ENCODE measurements around the gene CADPS2. TPM values are rescaled to one million over a fixed set of nuclear protein-coding genes. Genes with fewer than 3 reads are reported as not detected.

The CADPS2 gene
- total RNA-seq, 6 experiments from 2014 or later, result 7.6 to 14.7 (median 9.4) TPM

GRCh38 chr7:122709930-122710646 is 176.2 kb downstream of the CADPS2 start:
- no peaks in the 10 kb centered on the region for H3K4me1 ChIP-seq
- no peak for ATAC-seq
- no peaks in the 10 kb centered on the region for H3K9me3 ChIP-seq
- H3K27me3 ChIP-seq, result no peaks in the 10 kb centered on the region
- H3K4me3 ChIP-seq, result no peak overlapping the region
- DNase-seq, result no peak
- 91% methylated on average over 7 of the region's 7 CpGs for WGBS (ENCODE audit: insufficient coverage, low coverage, low lambda C conversion rate, missing lambda C conversion rate)
- H3K27ac ChIP-seq, result no peak overlapping the region
- H3K36me3 ChIP-seq, result no peaks in the 10 kb centered on the region
- TF ChIP-seq POLR2A (IDR thresholded peaks at IDR 0.05), result no peak
- TF ChIP-seq, protein P1, sequence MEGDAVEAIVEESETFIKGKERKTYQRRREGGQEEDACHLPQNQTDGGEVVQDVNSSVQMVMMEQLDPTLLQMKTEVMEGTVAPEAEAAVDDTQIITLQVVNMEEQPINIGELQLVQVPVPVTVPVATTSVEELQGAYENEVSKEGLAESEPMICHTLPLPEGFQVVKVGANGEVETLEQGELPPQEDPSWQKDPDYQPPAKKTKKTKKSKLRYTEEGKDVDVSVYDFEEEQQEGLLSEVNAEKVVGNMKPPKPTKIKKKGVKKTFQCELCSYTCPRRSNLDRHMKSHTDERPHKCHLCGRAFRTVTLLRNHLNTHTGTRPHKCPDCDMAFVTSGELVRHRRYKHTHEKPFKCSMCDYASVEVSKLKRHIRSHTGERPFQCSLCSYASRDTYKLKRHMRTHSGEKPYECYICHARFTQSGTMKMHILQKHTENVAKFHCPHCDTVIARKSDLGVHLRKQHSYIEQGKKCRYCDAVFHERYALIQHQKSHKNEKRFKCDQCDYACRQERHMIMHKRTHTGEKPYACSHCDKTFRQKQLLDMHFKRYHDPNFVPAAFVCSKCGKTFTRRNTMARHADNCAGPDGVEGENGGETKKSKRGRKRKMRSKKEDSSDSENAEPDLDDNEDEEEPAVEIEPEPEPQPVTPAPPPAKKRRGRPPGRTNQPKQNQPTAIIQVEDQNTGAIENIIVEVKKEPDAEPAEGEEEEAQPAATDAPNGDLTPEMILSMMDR (IDR thresholded peaks at IDR 0.05), result no peak
- intact Hi-C loops (cut with DNase I), result no loop called here

GRCh38 chr7:122706836-122707235 is 179.4 kb downstream of the CADPS2 start:
- ATAC-seq (no peak), DNase-seq (no peak)
- intact Hi-C loops (cut with DNase I), result no loop called here
- Histone ChIP-seq H3K4me1 (no peaks in the 10 kb centered on the region), H3K4me3 (no peak overlapping the region), H3K9me3 (no peaks in the 10 kb centered on the region), H3K36me3 (no peaks in the 10 kb centered on the region), H3K27ac (no peak overlapping the region), H3K27me3 (no peaks in the 10 kb centered on the region)
- TF ChIP-seq, protein P1 (IDR thresholded peaks at IDR 0.05), result no peak
- TF ChIP-seq POLR2A (IDR thresholded peaks at IDR 0.05), result no peak
- WGBS (ENCODE audit: insufficient coverage, low coverage, low lambda C conversion rate, missing lambda C conversion rate), result 79% methylated on average over 2 of the region's 2 CpGs

DNA sequence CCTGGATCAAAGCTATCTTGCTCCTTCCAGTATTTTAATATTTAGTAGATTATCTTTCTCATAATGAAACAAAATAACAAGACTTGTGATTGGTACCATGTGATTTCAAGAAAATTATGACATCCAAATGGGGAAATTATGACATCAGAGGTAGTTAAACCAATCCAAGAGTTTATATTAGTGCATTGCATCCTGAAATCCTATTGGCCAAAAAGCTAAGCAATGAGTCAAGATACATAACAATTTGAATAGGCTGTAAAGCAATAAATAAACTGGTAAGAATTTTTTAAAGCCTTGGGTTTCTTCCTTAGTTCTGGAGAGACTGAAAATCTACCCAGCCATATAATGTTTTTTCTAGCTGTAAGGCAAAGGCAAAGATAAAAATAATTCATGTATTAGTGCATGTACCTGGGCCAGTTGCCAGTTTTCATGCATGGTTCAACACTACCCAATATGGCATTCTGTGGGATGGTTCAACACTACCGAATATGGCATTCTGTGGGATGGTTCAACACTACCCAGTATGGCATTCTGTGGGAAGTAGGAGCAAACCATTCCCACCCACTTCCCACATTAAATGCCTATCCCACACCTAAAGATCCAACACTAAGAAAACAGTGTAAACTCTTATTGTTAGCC is 183.3 kb downstream of the CADPS2 start, which contains the start of gene RNF148:
Gene RNF148 (minus strand): TSS at position 51 of the 639 bp plus-strand sequence. CDS start 172 bp downstream, outside the sequence.
- Histone ChIP-seq H3K4me1 (no peaks in the 10 kb centered on the region), H3K36me3 (no peaks in the 10 kb centered on the region), H3K27ac (no peak within 1 kb of the TSS), H3K9me3 (no peaks in the 10 kb centered on the region), H3K4me3 (no peak within 1 kb of the TSS), H3K27me3 (no peaks in the 10 kb centered on the region)
- TF ChIP-seq, protein P1 (IDR thresholded peaks at IDR 0.05), result no peak
- no peak for TF ChIP-seq POLR2A (IDR thresholded peaks at IDR 0.05)
- DNase-seq (no peak), ATAC-seq (no peak)
- intact Hi-C loops (cut with DNase I), result no loop called here
- WGBS (ENCODE audit: insufficient coverage, low coverage, low lambda C conversion rate, missing lambda C conversion rate), result 78% methylated on average over 1 of the region's 1 CpG

GRCh38 chr7:122699017-122699416 is 187.2 kb downstream of the CADPS2 start, which contains the start of gene RNF133:
Gene RNF133 (minus strand): TSS chr7:122699117. CDS start chr7:122698918, 199 bp downstream.
- no peaks in the 10 kb centered on the region for H3K4me1 ChIP-seq
- intact Hi-C loops (cut with DNase I), result no loop called here

More at GRCh38 chr7:122699017-122699416, 187.2 kb downstream of the CADPS2 start, which contains the start of gene RNF133:
- no peak within 1 kb of the TSS for H3K27ac ChIP-seq
- H3K9me3 ChIP-seq, result no peaks in the 10 kb centered on the region
- no peaks in the 10 kb centered on the region for H3K27me3 ChIP-seq
- DNase-seq (no peak), ATAC-seq (no peak)
- TF ChIP-seq, protein P1 (IDR thresholded peaks at IDR 0.05), result no peak
- no peak for TF ChIP-seq POLR2A (IDR thresholded peaks at IDR 0.05)
- H3K36me3 ChIP-seq, result no peaks in the 10 kb centered on the region
- no peak within 1 kb of the TSS for H3K4me3 ChIP-seq

All from right lobe of liver (tissue), 6 donors.